NT2/D1 (cell line): ENCODE measurements around the gene REXO4.

Experiments
- DNase-seq: peaks from one replicate; pipeline ENCODE4 v3.0.0-alpha.2; 2011; ENCODE audit warnings: low read depth, low spot score
- H3K27me3 ChIP-seq: 2 replicates; pipeline ENCODE4 v1.6.0; 2011; ENCODE audit warnings: mild to moderate bottlenecking; ENCODE audit not compliant: insufficient read length, insufficient read depth
- H3K36me3 ChIP-seq: 2 replicates; pipeline ENCODE4 v1.6.1; 2011; ENCODE audit warnings: mild to moderate bottlenecking, low read length, mixed read lengths; ENCODE audit not compliant: insufficient read depth, insufficient read length
- H3K4me1 ChIP-seq: 2 replicates; pipeline ENCODE4 v1.5.1; 2011; ENCODE audit not compliant: insufficient read depth, insufficient read length
- H3K4me3 ChIP-seq: 2 replicates; pipeline ENCODE4 v1.5.1; 2011; ENCODE audit warnings: low read depth; ENCODE audit not compliant: insufficient read length
- H3K9ac ChIP-seq: 2 replicates; pipeline ENCODE4 v1.6.0; 2011; ENCODE audit warnings: low read depth; ENCODE audit not compliant: insufficient read length
- H3K9me3 ChIP-seq: 2 replicates; pipeline ENCODE4 v1.5.1; 2011; ENCODE audit warnings: mild to moderate bottlenecking, low read length; ENCODE audit not compliant: insufficient read depth
- SUZ12 ChIP-seq: IDR thresholded peaks from 2 replicates; pipeline ENCODE4 v1.6.1; 2011; ENCODE audit not compliant: insufficient read length, insufficient read depth; ENCODE audit errors: extremely low read depth
- YY1 ChIP-seq: IDR thresholded peaks from 2 replicates; pipeline ENCODE4 v1.6.1; 2011; ENCODE audit not compliant: insufficient read length, insufficient read depth
- ZNF274 ChIP-seq: IDR thresholded peaks from 2 replicates; pipeline ENCODE4 v1.6.1; 2011; ENCODE audit warnings: mild to moderate bottlenecking, low read depth, low read length

Gene REXO4

DNA sequence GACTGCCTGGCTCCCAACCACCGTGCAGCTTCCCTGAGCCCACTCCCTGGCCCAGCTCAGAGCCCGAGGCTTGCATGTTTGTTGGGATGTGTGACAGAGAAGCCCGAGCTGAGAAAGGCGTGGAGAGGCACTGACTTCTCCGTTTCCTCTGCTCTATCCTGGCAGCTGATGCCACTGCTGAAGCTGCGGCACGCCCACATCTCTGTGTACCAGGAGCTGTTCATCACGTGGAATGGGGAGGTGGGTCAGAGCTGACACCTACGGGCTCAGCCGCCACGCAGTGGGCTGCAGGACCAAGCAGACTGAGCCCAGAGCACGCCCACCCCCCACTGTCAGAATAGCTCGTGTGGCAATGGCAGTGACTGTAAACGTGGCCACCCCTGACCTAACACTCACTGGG is 32.4 kb downstream of the REXO4 start:
- H3K4me1 ChIP-seq: no peaks in the 10 kb centered on the region
- H3K27me3 ChIP-seq: no peaks in the 10 kb centered on the region
- no peaks in the 10 kb centered on the region for H3K36me3 ChIP-seq
- TF ChIP-seq ZNF274 (no peak), SUZ12 (no peak), YY1 (no peak)
- H3K9ac ChIP-seq: no peak overlapping the region
- no peak for DNase-seq
- H3K4me3 ChIP-seq: no peak overlapping the region
- peaks cover 2% of the 10 kb centered on the region; the same call in 1 of the 2 replicates for H3K9me3 ChIP-seq

DNA sequence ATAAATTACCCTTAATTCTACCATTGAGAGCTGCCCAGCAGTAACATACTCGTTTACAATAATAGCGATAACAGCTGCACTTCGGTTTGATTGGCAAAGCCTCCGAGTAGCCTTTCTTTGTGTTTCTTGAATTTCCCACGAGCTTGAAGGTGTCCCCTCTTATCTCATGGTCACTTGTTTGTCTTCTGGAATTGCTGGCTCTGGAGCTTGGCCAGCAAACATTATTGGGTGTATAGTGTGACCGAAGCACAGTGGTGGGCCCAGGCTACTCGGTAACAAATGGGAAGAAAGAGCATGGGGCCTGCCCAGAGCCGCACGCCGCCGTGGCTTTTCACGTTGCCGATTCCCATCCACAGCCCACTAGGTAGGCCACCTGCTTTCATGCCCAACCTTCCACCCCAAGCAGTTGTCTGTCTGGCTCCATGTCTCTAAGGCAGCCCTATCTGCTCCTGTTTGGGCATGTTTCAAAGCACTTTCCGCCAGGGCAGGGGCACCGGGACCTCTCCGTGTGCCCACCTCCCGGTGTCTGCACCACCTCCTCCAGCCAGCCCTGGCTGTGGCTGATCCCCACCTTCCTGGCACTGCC is 33.0 kb downstream of the REXO4 start:
- Histone ChIP-seq H3K36me3 (no peaks in the 10 kb centered on the region), H3K27me3 (no peaks in the 10 kb centered on the region), H3K4me3 (no peak overlapping the region), H3K9ac (no peak overlapping the region), H3K4me1 (no peaks in the 10 kb centered on the region), H3K9me3 (no peaks in the 10 kb centered on the region)
- no peak for TF ChIP-seq ZNF274
- TF ChIP-seq SUZ12: no peak
- TF ChIP-seq YY1: no peak
- DNase-seq: no peak

DNA sequence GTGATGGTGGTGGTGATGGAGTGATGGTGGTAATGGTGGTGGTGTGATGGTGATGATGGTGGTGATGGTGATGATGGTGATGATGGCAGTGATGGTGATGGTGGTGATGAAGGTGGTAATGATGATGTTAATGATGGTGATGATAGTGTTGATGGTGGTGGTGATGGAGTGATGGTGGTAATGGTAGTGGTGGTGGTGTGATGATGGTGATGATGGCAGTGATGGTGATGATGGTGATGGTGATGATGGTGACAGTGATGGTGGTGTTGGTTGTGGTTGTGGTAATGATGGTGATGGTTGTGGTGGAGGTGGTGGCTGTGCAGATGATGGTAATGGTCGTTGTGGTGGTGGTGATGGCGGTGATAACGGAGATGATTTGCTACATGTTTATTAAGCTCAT is 34.4 kb downstream of the REXO4 start:
- no peak overlapping the region for H3K4me3 ChIP-seq
- H3K27me3 ChIP-seq: no peaks in the 10 kb centered on the region
- H3K36me3 ChIP-seq: no peaks in the 10 kb centered on the region
- no peak overlapping the region for H3K9ac ChIP-seq
- DNase-seq: no peak
- peaks cover 13% of the 10 kb centered on the region for H3K4me1 ChIP-seq
- H3K9me3 ChIP-seq: no peaks in the 10 kb centered on the region
- TF ChIP-seq YY1 (no peak), ZNF274 (no peak)

DNA sequence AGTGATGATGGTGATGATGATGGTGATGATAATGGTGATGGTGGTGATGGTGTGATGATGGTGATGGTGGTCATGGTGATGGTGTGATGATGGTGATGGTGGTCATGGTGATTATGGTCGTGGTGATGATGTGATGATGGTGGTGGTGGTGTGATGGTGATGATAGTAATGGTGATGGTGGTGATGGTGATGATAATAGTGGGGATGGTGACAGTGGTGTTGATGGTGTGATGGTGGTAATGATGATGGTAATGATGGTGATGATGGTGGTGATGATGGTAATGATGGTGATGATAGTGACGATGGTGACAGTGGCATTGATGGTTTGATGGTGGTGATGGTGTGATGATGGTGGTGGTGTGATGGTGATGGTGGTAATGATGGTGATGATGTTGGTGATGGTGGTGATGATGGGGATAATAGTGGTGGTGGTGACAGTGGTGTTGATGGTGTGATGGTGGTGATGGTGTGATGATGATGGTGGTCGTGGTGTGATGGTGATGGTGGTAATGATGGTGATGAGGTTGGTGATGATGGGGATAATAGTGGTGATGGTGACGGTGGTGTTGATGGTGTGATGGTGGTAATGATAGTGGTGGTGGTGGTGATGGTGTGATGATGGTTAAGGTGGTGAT is 35.2 kb downstream of the REXO4 start:
- no peak for DNase-seq
- no peak for TF ChIP-seq SUZ12
- Histone ChIP-seq H3K36me3 (no peaks in the 10 kb centered on the region), H3K9me3 (no peaks in the 10 kb centered on the region), H3K4me1 (peaks cover 18% of the 10 kb centered on the region), H3K9ac (no peak overlapping the region), H3K4me3 (no peak overlapping the region), H3K27me3 (no peaks in the 10 kb centered on the region)

DNA sequence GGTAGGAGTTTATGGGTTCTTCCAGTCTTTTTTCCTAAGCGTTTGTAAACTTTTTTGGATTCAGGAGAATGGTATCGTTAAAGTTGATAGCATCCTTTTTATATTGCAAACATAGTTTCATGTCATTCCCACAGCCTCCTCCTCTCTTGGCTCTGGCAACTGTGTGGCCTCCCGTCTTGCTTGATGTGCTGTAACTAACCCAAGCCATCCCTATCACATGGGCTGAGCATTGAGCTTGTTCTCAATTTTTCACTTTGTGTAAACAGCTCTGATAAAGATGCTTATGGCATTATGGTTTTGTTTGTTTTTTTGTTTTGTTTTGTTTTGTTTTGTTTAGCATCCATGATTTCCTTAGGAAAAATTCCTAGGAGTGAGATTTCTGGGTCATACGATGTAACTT is 37.1 kb downstream of the REXO4 start:
- Histone ChIP-seq H3K9me3 (no peaks in the 10 kb centered on the region), H3K9ac (no peak overlapping the region)
- TF ChIP-seq ZNF274 (no peak), YY1 (no peak), SUZ12 (no peak)

DNA sequence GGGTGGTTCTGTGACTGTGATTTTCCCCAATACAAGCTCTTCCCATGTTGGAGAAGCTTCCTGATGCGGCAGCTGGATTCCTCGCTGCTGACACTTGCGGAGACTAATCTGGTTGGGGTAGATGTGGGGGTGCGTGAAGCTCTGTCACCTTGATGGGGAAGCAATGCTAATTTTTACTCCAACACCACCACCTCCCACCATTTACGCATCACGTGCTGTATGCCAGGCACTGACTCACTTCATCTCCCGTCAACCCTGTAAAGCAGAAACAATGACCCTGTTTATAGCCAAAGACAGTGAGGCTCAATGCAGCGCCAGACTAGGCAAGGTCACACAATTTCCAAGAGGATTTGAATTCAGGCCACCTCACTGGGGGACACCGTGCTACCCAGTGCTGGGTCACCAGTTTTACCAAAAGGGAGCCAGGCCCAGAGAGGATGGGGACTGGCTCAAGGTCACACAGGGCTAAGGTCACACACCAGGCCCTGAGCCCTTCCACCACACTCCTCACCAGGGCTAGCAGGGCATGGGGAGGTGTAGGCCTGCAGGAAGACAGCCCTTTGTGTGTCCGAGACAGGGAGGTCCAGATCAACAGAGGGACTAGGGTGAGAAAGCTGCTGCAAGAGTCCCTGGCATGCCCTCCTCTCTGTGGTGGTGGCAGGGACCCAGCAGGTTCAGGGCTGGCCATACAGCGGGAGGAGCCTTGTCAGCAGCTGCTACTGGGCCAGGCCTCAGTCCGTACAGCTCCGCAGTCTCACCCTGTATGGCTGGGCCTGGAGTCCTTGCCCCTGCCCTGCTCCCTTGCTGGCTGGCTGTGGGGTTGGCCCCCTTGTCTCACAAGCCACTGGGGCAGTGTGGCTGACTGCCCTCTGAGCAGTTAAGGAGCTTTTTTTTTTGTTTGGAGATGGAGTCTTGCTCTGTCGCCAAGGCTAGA is 38.4 kb downstream of the REXO4 start:
- TF ChIP-seq YY1 (no peak), ZNF274 (no peak), SUZ12 (no peak)
- Histone ChIP-seq H3K27me3 (no peaks in the 10 kb centered on the region), H3K9ac (no peak overlapping the region), H3K4me3 (no peak overlapping the region), H3K9me3 (no peaks in the 10 kb centered on the region), H3K36me3 (peaks cover 3% of the 10 kb centered on the region), H3K4me1 (peaks cover 18% of the 10 kb centered on the region)
- DNase-seq: no peak

More for the DNA sequence above, 37.1 kb downstream of the REXO4 start:
- Histone ChIP-seq H3K36me3 (no peaks in the 10 kb centered on the region), H3K4me1 (peaks cover 18% of the 10 kb centered on the region), H3K27me3 (no peaks in the 10 kb centered on the region), H3K4me3 (no peak overlapping the region)
- no peak for DNase-seq

DNA sequence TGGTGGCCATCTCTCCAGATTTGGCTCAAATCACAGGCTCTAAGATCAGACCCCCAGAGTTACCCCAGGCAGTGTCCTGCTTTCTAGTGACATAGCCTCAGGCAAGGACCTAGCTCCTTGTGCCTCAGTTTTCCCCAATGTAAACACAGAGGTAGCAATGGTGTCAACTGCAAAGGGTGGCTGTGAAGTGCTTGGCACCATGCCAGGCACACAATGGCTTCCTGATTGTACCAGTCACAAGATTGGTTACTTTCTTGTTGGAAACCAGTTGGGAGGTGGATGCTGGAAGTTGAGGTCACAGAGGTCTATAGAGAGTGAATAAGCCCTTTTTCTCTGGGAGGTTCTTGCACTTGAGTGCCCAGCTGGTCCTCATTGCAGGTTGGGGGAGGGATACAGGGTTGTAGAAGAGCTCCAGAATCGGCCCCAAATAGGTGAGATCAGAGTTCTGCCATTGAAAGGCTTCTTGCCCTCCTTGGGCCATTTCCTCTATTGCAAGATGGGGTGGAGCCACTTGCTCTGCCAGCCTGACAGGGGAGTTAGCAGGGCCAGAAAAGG is 39.3 kb downstream of the REXO4 start:
- Histone ChIP-seq H3K4me1 (peaks cover 18% of the 10 kb centered on the region), H3K36me3 (peaks cover 7% of the 10 kb centered on the region), H3K9ac (no peak overlapping the region), H3K9me3 (no peaks in the 10 kb centered on the region), H3K4me3 (no peak overlapping the region), H3K27me3 (no peaks in the 10 kb centered on the region)
- no peak for TF ChIP-seq YY1
- no peak for TF ChIP-seq SUZ12
- no peak for TF ChIP-seq ZNF274
- DNase-seq: no peak
